HepG2 (cell line): ENCODE results near the gene FAM89B. TPM values are rescaled to one million over a fixed set of nuclear protein-coding genes. Genes with fewer than 3 reads are reported as not detected.

ENCODE experiments used
- ASH2L ChIP-seq: fragments of 300-600, 200-600 bp; sonication (generic); IDR thresholded peaks from 2 replicates; pipeline ENCODE4 v1.7.0; 2017; ENCODE audit warnings: low read depth, mild to moderate bottlenecking, moderate library complexity, mixed read lengths, low read length; ENCODE audit not compliant: insufficient read length
- DBP ChIP-seq: sonication (generic); formaldehyde crosslinking; IDR thresholded peaks from 2 replicates; pipeline ENCODE4 v1.4.0; 2020; ENCODE audit warnings: missing genetic modification reagents; ENCODE audit errors: not compliant biosample characterization
- GFI1 ChIP-seq: sonication (generic); formaldehyde crosslinking; IDR thresholded peaks from 2 replicates; pipeline ENCODE4 v1.5.0; 2020; ENCODE audit warnings: missing genetic modification reagents, mild to moderate bottlenecking, borderline replicate concordance
- HNRNPLL ChIP-seq: fragments of 200-400 bp; formaldehyde crosslinking; IDR thresholded peaks from 2 replicates; pipeline ENCODE4 v1.6.1; 2017; ENCODE audit warnings: mild to moderate bottlenecking, low read depth, low read length; ENCODE audit not compliant: poor library complexity, severe bottlenecking
- KAT7 ChIP-seq: IDR thresholded peaks from 2 replicates; pipeline ENCODE4 v1.6.1; 2018; ENCODE audit warnings: borderline replicate concordance, missing compliant biosample characterization
- KAT8 ChIP-seq: IDR thresholded peaks from 2 replicates; pipeline ENCODE4 v1.6.1; 2016; ENCODE audit warnings: missing genetic modification reagents, missing compliant biosample characterization
- KDM5A ChIP-seq: fragments of 200-600 bp; sonication (generic); IDR thresholded peaks from 2 replicates; pipeline ENCODE4 v1.7.0; 2018; ENCODE audit warnings: antibody characterized with exemption, mild to moderate bottlenecking, low read length, borderline replicate concordance
- KDM6A ChIP-seq: IDR thresholded peaks from 2 replicates; pipeline ENCODE4 v1.6.1; 2016; ENCODE audit warnings: low read depth
- MEIS2 ChIP-seq: sonication (generic); formaldehyde crosslinking; IDR thresholded peaks from 2 replicates; pipeline ENCODE4 v1.9.0; 2021; ENCODE audit warnings: mild to moderate bottlenecking, missing genetic modification reagents
- NCOA2 ChIP-seq: sonication (generic); formaldehyde crosslinking; IDR thresholded peaks from 2 replicates; pipeline ENCODE4 v1.8.0; 2022; ENCODE audit warnings: inconsistent platforms
- NFYC ChIP-seq: IDR thresholded peaks from 2 replicates; pipeline ENCODE4 v1.6.1; 2016; ENCODE audit warnings: missing genetic modification reagents, missing compliant biosample characterization
- NR2F2 ChIP-seq: IDR thresholded peaks from 2 replicates; pipeline ENCODE4 v1.6.1; 2012; ENCODE audit warnings: low read depth, inconsistent platforms, borderline replicate concordance
- PCBP2 ChIP-seq: fragments of 200-400 bp; formaldehyde crosslinking; optimal IDR thresholded peaks from 2 replicates; pipeline ENCODE3; 2018; ENCODE audit warnings: low read length, low read depth; ENCODE audit not compliant: poor library complexity, severe bottlenecking
- SIX4 ChIP-seq: sonication (generic); formaldehyde crosslinking; IDR thresholded peaks from 2 replicates; pipeline ENCODE4 v1.4.0; 2020; ENCODE audit warnings: missing genetic modification reagents
- SMARCC2 ChIP-seq: fragments of 450-650 bp; IDR thresholded peaks from 2 replicates; pipeline ENCODE4 v1.6.1; 2017; ENCODE audit warnings: antibody characterized with exemption, mild to moderate bottlenecking
- SNAPC2 ChIP-seq: sonication (generic); formaldehyde crosslinking; IDR thresholded peaks from 2 replicates; pipeline ENCODE4 v1.8.1; 2022; ENCODE audit warnings: mild to moderate bottlenecking, missing genetic modification reagents
- TCF12 ChIP-seq, 2 experiments: fragments of 450-650 bp in 1 of 2; sonication (generic) in 1 of 2; formaldehyde crosslinking in 1 of 2; IDR thresholded peaks; 2 replicates each; pipeline versions ENCODE4 v1.6.1 to v1.8.0; 2017 to 2022; ENCODE audit warnings: antibody characterized with exemption in 1 of 2, mild to moderate bottlenecking in 1 of 2, missing genetic modification reagents in 1 of 2, moderate library complexity in 1 of 2
- TOE1 ChIP-seq: sonication (generic); formaldehyde crosslinking; IDR thresholded peaks from 2 replicates; pipeline ENCODE4 v1.4.0; 2020; ENCODE audit warnings: mild to moderate bottlenecking, missing genetic modification reagents
- ZBTB20 ChIP-seq: sonication (generic); formaldehyde crosslinking; IDR thresholded peaks from 2 replicates; pipeline ENCODE4 v1.8.1; 2023; ENCODE audit warnings: missing genetic modification reagents, low read depth, mild to moderate bottlenecking, borderline replicate concordance
- ZBTB21 ChIP-seq: sonication (generic); formaldehyde crosslinking; IDR thresholded peaks from 2 replicates; pipeline ENCODE4 v1.4.0; 2020; ENCODE audit warnings: missing genetic modification reagents
- ZBTB3 ChIP-seq: sonication (generic); formaldehyde crosslinking; IDR thresholded peaks from 2 replicates; pipeline ENCODE4 v1.4.0; 2020; ENCODE audit warnings: low read depth, mild to moderate bottlenecking, moderate library complexity, missing genetic modification reagents, borderline replicate concordance
- ZNF225 ChIP-seq: sonication (generic); formaldehyde crosslinking; IDR thresholded peaks from 2 replicates; pipeline ENCODE4 v1.4.0; 2020; ENCODE audit warnings: mild to moderate bottlenecking, missing genetic modification reagents
- ZNF292 ChIP-seq: sonication (generic); formaldehyde crosslinking; IDR thresholded peaks from 2 replicates; pipeline ENCODE4 v1.8.1; 2022; ENCODE audit warnings: mild to moderate bottlenecking, low read depth, missing genetic modification reagents, borderline replicate concordance
- ZNF430 ChIP-seq: sonication (generic); formaldehyde crosslinking; IDR thresholded peaks from 2 replicates; pipeline ENCODE4 v1.9.0; 2021; ENCODE audit warnings: mild to moderate bottlenecking, missing genetic modification reagents
- ZNF432 ChIP-seq: sonication (generic); formaldehyde crosslinking; IDR thresholded peaks from 2 replicates; pipeline ENCODE4 v1.5.0; 2020; ENCODE audit warnings: missing genetic modification reagents, mild to moderate bottlenecking, borderline replicate concordance
- ZNF547 ChIP-seq: sonication (generic); formaldehyde crosslinking; IDR thresholded peaks from 2 replicates; pipeline ENCODE4 v1.5.1; 2020; ENCODE audit warnings: mild to moderate bottlenecking, missing genetic modification reagents
- ZNF616 ChIP-seq: sonication (generic); formaldehyde crosslinking; IDR thresholded peaks from 2 replicates; pipeline ENCODE4 v1.5.0; 2020; ENCODE audit warnings: low read depth, mild to moderate bottlenecking, missing genetic modification reagents
- ZNF878 ChIP-seq: sonication (generic); formaldehyde crosslinking; IDR thresholded peaks from 2 replicates; pipeline ENCODE4 v1.8.1; 2023; ENCODE audit warnings: mild to moderate bottlenecking, missing genetic modification reagents, moderate library complexity
- polyA plus RNA-seq, 8 experiments: library from polyadenylated mRNA; depleted of rRNA in 3 of 8; stranded (reverse) in 7 of 8; unstranded in 1 of 8; fragments of >200 nt; fragmentation: Illumina TruSeq in 4 of 8; extraction: Trizol in 4 of 8; gene quantifications; 2 replicates each; pipeline versions ENCODE4 v1.2.1 to v1.2.3, GENCODE V29; 2011 to 2016; ENCODE audit warnings: low read depth in 4 of 8, missing spikeins in 1 of 8, mixed read lengths in 1 of 8; ENCODE audit not compliant: insufficient read depth in 1 of 8
- total RNA-seq, 5 experiments: library from RNA; depleted of rRNA; stranded (reverse); fragments of >200 nt; fragmentation: Illumina TruSeq; extraction: Trizol; gene quantifications; 2 replicates each; pipeline ENCODE4 v1.2.3, GENCODE V29; 2016; ENCODE audit warnings: low read depth in 1 of 5
- TF ChIP-seq, protein P1 (sequence below): sonication (generic); formaldehyde crosslinking; IDR thresholded peaks from 2 replicates; pipeline ENCODE4 v1.8.0; 2023; ENCODE audit warnings: mild to moderate bottlenecking, missing genetic modification reagents
- TF ChIP-seq, protein P2 (sequence below): sonication (generic); formaldehyde crosslinking; IDR thresholded peaks from 2 replicates; pipeline ENCODE4 v1.5.0; 2020; ENCODE audit warnings: missing genetic modification reagents

FAM89B gene
- total and polyA plus RNA-seq, 2 of the 13 experiments (the other 11 are each of a cell fraction or from before 2014, with no cell fraction given) = 5.7 to 8.0 TPM

- no peak for TF ChIP-seq PCBP2
- no peak for TF ChIP-seq ZNF292 (CRISPR knock-in tag)
- no peak for TF ChIP-seq SNAPC2 (CRISPR knock-in tag)
- TF ChIP-seq GFI1 (CRISPR knock-in tag) = peak; percentile 91; the same call in 1 of the 2 replicates
- TF ChIP-seq ZBTB21 = peak; percentile 34; the same call in 1 of the 2 replicates
- TF ChIP-seq ZNF547 (CRISPR knock-in tag) = no peak
- TF ChIP-seq ZNF878 (CRISPR knock-in tag) = no peak
- TF ChIP-seq, protein P1, sequence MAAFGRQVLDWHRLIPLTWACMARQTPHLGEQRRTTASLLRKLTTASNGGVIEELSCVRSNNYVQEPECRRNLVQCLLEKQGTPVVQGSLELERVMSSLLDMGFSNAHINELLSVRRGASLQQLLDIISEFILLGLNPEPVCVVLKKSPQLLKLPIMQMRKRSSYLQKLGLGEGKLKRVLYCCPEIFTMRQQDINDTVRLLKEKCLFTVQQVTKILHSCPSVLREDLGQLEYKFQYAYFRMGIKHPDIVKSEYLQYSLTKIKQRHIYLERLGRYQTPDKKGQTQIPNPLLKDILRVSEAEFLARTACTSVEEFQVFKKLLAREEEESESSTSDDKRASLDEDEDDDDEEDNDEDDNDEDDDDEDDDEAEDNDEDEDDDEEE (CRISPR knock-in tag) = no peak
- no peak for TF ChIP-seq TOE1 (CRISPR knock-in tag)
- no peak for TF ChIP-seq ZNF432 (CRISPR knock-in tag)
- peak; percentile 49; the same call in 1 of the 2 replicates for TF ChIP-seq NCOA2 (CRISPR knock-in tag)
- no peak for TF ChIP-seq TCF12 (IDR thresholded peaks at IDR 0.05)
- no peak for TF ChIP-seq TCF12 (CRISPR knock-in tag; IDR thresholded peaks at IDR 0.05)
- TF ChIP-seq ZBTB3 = no peak
- no peak for TF ChIP-seq ASH2L
- no peak for TF ChIP-seq ZNF430
- TF ChIP-seq HNRNPLL = no peak
- no peak for TF ChIP-seq DBP (CRISPR knock-in tag)
- TF ChIP-seq, protein P2, sequence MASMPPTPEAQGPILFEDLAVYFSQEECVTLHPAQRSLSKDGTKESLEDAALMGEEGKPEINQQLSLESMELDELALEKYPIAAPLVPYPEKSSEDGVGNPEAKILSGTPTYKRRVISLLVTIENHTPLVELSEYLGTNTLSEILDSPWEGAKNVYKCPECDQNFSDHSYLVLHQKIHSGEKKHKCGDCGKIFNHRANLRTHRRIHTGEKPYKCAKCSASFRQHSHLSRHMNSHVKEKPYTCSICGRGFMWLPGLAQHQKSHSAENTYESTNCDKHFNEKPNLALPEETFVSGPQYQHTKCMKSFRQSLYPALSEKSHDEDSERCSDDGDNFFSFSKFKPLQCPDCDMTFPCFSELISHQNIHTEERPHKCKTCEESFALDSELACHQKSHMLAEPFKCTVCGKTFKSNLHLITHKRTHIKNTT (CRISPR knock-in tag) = no peak
- 0 out of 2 replicates have a peak, but pooled peaks have one; percentile 40 for TF ChIP-seq ZNF616 (CRISPR knock-in tag)
- TF ChIP-seq KAT8 (CRISPR knock-in tag) = peak; percentile 57
- TF ChIP-seq ZBTB20 = no peak
- TF ChIP-seq NR2F2 = no peak
- no peak for TF ChIP-seq ZNF225 (CRISPR knock-in tag)
- TF ChIP-seq SIX4 = no peak
- no peak for TF ChIP-seq KDM5A
- no peak for TF ChIP-seq MEIS2 (CRISPR knock-in tag)
- TF ChIP-seq KDM6A (CRISPR knock-in tag) = no peak
- no peak for TF ChIP-seq KAT7 (CRISPR knock-in tag)
- no peak for TF ChIP-seq NFYC (CRISPR knock-in tag)
- no peak for TF ChIP-seq SMARCC2
Measured at GRCh38 chr11:65616575-65617001, 44.2 kb downstream of the FAM89B start (continued).
